ENCODE measurements around the gene ETV1.

Gene ETV1

GRCh38 chr7:13989126-13989948 lies at the start of gene ETV1:
ETV1 (minus strand) TSS chr7:13989666; CDS start chr7:13989052, 614 bp downstream.
- DNase-seq (ENCODE audit: low read depth in 3 of 3): no peak

DNA sequence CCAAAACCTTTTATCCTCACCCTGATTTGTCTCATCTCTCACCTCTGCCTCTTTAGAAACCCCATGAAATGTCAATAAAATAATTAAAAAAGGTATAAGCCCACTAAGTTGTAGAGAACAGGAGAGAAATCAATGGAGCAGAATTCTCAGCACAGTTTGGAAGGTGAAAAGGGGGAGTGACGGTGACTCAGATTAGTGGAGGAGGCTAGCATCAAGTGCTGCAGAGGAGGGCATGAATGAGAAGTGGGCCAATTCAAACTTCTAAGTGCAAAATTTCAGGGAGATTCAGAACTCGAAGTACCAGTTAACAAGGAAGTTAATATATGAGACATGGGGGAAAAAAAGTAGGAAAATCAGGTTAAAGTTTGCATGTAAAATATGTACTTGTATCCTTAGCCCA lies 34.9 kb upstream of the ETV1 start:
- no peak for DNase-seq (ENCODE audit: low read depth in 3 of 3)

DNA sequence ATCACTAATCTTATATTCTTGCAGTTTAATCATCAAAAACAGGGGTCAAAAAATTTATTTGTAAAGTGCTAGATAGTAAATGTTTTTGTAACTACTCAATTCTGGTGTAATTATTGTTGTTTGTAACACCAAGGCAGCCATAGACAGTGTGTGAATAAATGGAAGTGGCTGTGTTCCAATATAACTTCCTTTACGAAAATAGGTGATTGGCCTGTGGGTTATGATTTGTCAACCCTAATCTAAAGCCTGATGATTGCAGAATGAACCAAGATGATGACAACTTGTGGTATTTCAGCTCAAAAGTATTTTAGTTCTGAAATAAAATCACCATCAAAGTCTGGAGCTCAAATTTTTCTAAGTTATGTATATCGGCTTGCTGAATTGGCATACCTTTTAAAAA lies 34.4 kb upstream of the ETV1 start:
- no peak for DNase-seq (ENCODE audit: low read depth in 3 of 3)

GRCh38 chr7:14023342-14023741 lies 33.9 kb upstream of the ETV1 start:
- no peak for DNase-seq (ENCODE audit: low read depth in 3 of 3)

DNA sequence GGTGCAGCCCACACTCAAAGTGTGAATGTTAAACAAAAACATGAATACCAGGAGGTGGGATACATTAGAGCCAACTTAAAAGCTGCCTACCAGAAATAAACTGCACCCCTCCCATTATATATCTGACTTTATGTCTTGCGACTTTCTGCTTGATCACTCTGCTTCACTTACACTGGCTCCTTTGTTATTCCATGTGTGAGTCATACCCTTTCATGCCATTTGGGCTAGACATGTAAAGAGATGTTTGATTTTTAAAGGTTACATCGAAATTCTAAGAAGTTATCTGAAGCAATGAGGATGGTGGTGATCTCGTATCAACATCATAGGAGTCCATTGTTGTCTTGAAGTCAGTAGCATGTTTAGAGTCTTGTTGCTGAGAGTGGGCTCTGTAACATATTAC lies 31.6 kb upstream of the ETV1 start:
- no peak for DNase-seq (ENCODE audit: low read depth in 3 of 3)

GRCh38 chr7:14020339-14020900 lies 31.0 kb upstream of the ETV1 start:
- DNase-seq (ENCODE audit: low read depth in 3 of 3): no peak

DNA sequence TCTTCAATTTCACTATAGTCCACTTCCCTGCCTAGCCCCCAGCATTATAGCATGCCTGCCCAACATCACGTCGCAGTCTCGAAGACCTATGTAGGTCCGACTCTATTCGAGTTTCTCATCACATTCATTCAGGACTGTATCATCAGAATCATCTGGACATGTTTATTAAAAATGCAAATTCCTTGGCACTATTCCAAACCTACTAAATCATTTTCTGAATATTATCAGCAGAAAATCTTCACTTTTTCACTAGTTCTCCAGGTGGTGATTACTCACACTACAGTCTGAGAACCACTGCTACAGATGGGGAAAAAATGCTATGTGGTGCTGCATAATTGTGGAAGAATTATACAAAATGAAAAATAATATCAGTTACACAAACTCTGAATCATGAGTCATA lies 29.3 kb upstream of the ETV1 start:
- no peak for DNase-seq (ENCODE audit: low read depth in 3 of 3)

DNA sequence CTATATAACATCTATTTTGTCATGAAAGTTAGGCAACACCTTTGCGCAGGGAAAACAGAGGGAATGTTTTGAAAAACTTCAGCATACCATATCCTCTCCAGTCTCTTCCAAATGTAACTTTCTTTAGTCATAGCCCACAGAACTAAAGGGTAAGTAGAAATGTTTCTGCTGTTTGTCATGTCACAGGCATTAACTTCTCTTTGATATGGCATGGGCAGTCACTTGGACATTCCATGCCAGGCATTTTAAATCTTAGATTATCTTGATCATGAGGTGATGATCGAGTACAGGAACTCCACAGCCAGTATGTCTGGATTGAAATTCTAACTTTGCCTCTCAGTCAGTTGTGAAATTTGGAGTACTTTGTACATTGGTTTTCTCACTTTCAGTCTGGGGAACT lies 27.5 kb upstream of the ETV1 start:
- no peak for DNase-seq (ENCODE audit: low read depth in 3 of 3)

GRCh38 chr7:14013898-14014297 lies 24.4 kb upstream of the ETV1 start:
- DNase-seq (ENCODE audit: low read depth in 3 of 3): no peak

GRCh38 chr7:14009453-14010418 lies 20.3 kb upstream of the ETV1 start:
- DNase-seq (ENCODE audit: low read depth in 3 of 3): no peak

DNA sequence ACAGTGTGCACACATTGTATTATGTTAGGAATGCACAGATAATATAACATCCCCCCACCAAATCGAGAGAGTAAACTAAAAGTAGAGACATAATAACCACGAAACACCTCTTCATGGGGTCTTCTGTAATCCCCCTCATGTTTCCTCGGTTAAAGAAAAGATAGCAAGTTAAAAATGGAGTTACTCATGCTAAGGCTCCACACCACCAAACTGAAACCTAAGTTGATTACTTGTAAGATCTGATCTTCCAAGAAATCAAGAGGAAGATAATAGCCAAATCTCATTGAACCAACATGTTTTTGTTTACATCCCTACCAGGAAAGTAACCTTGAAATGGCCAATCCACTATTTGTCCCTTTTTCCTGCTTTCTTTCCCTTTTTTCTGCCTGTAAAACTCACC lies 11.7 kb upstream of the ETV1 start:
- DNase-seq (ENCODE audit: low read depth in 3 of 3): no peak

GRCh38 chr7:14000247-14000646 lies 10.8 kb upstream of the ETV1 start:
- no peak for DNase-seq (ENCODE audit: low read depth in 3 of 3)

DNA sequence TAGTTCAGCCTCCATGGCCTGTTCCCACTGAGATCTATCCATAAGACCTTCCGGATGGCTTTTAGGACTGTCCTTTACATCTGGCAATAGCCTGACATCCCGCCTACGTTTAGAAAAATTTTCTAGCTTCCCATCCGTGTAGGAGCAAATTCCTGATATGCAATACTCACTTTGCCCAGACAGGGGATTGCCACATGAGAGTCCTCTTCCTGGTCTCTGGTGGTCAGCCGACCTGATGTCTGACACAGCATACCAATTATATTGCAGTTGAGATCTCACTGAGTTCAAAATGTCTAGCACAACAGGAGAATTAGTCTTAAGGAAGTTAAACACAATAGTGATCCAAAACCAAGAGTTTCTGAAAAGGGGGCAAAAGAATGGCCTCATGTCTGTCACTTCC lies 9.4 kb upstream of the ETV1 start:
- DNase-seq (ENCODE audit: low read depth in 3 of 3): no peak

DNA sequence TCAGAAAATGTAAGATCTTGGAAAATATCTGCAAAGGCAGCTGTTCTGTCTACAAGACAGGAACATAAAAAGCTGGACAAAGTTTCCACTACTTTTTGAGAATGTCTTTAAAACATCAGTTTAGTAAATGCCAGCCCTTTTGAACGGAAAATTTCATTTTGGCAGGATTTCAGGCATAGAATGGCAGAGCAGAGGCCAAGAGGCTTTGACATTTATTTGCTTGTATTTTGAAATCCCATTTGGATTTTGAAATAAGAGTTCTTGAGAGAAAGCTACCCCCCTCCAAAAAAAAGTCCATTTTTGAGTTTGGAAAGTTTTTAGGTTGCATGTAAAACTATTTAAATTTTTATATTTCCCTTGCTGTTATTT lies 3.1 kb upstream of the ETV1 start:
- no peak for DNase-seq (ENCODE audit: low read depth in 3 of 3)

DNA sequence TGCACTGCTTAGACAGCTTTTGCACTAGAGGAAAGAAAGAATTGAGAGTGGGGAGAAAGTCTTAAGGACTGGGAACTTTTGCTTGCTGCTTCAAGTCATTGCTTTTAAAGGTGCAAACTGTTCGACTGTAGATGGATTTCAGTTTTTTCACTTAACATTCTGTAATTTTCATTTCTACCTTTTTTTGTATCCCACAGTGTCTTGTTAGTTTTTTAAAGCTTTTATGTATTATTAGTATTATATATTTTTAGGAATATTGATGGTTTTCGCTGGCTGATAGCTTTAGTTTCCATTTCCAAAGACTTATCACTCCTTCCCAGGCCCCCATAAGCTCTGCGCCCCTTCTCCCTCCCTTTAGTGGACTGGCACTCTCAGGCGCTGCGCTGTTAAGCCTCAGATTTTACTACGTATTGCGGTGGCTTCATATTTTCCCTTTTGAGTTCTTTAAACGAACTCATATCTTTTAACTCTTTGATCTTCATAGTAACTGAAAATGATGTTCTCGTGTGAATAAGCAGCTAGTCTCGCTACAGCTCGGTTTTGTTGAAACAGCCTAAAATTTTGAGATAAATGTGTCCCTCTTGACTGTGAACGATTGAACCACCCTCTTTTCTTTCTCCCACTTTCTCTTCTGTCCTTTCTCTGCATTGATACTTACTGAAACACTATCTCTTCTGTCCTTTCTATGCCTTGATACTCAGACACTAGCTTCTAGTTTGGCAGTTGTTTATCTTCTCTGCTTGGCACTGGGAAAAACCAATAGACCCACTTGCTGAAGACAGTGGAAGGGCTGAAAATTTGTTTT lies 2.5 kb upstream of the ETV1 start:
- no peak for DNase-seq (ENCODE audit: low read depth in 3 of 3)

GRCh38 chr7:13990984-13991790 lies 1.7 kb upstream of the ETV1 start:
- peak in 2 of 3 experiments; percentile 21 to 44 for DNase-seq (ENCODE audit: low read depth in 3 of 3)

DNA sequence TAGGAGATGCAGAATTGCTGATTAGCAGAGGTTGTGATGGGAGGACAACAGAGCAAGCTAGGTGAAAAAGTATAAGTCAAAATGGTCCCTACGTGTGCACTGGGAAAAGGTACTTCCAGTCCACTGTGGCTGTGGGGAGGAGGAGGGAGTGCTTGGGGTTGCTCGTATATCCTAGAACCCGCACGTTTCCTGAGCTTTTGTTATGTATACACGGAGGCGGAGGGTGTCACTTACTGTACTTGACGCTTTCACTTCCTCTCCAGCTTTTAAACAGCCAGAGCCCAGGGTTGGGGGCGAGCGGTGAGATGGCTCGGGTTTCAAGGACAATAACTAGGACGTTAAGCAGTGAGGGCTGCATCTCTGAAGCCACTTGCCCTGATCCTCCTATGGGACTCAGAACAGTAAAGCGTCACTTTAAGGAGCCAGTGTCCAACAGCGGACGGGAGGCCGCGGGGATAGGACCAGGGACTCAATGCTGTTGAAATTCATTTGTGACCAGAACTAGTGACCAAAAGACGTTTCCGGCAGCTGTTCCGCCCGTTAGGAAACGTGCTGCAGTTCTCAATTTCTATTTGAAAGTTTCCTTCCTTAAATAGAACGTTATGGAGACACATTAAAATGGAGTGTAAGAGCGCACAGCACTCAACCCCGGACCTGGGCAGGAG lies 985 bp upstream of the ETV1 start:
- DNase-seq (ENCODE audit: low read depth in 3 of 3): no peak

- no peak for DNase-seq (ENCODE audit: low read depth in 3 of 3)
These were observed 461 bp upstream of the ETV1 start for GRCh38 chr7:13989949-13990305.

DNA sequence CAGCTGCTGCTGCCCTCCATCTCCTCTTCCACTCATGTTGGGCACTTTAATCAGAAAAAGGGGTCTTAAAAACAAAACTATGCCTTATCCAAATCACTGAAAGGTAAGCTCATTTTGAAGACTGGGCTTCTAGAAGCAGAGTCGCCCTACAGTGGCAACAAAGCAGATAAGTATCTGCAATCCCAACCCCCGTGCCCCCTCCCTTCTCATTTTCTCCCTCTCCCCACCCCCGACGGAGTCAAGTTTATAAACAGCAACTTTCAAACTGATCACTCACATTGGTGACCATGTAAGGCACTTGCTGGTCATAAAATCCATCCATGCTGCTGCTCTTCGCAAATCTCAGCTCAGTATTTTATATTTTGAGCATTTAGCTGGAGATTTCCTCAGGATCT lies 738 bp downstream of the ETV1 start:
- DNase-seq (ENCODE audit: low read depth in 3 of 3): no peak

- no peak for DNase-seq (ENCODE audit: low read depth in 3 of 3)
These were observed 1.4 kb downstream of the ETV1 start for GRCh38 chr7:13988065-13988464.

All from stimulated activated CD4-positive, alpha-beta T cell treated with anti-CD3 and anti-CD28 coated beads, TNF-alpha, amount 100 ng/mL, for 4 hours (primary cell).